NT2/D1 (cell line): ENCODE data around the gene IDNK.

Source experiments
- SUZ12 ChIP-seq: IDR thresholded peaks from 2 replicates; pipeline ENCODE4 v1.6.1; 2011; ENCODE audit not compliant: insufficient read length, insufficient read depth; ENCODE audit errors: extremely low read depth
- YY1 ChIP-seq: IDR thresholded peaks from 2 replicates; pipeline ENCODE4 v1.6.1; 2011; ENCODE audit not compliant: insufficient read length, insufficient read depth
- ZNF274 ChIP-seq: IDR thresholded peaks from 2 replicates; pipeline ENCODE4 v1.6.1; 2011; ENCODE audit warnings: mild to moderate bottlenecking, low read depth, low read length

- TF ChIP-seq YY1 (no peak), ZNF274 (no peak), SUZ12 (no peak)
Observed at GRCh38 chr9:83665580-83666200, 42.7 kb downstream of the IDNK start.
